Head of caudate nucleus (tissue), 42 donors: ENCODE results near the gene FERD3L.

Source experiments
- DNase-seq, 42 donors: peaks; one replicate each; pipeline versions ENCODE4 v3.0.0 to v3.0.0-alpha.2; 2020 to 2021; ENCODE audit warnings: mixed read lengths in 7 of 42
- intact Hi-C: fragments of 100-400 bp; cut with DNase I; formaldehyde crosslinking; loops from one replicate; pipeline ENCODE4 v1.15.0; 2022

Gene FERD3L

GRCh38 chr7:19106241-19107080, 38.8 kb downstream of the FERD3L start:
- intact Hi-C loops, result no loop called here
- DNase-seq, result no peak

- DNase-seq, result no peak
- intact Hi-C loops, result no loop called here
These were observed 39.7 kb downstream of the FERD3L start for GRCh38 chr7:19105546-19105945.

- intact Hi-C loops, result no loop called here
- no peak for DNase-seq
These were observed 40.4 kb downstream of the FERD3L start for GRCh38 chr7:19104811-19105210.

- no peak for DNase-seq
- intact Hi-C loops, result no loop called here
These were observed 42.3 kb downstream of the FERD3L start for GRCh38 chr7:19102884-19103283.

- intact Hi-C loops, result no loop called here
- DNase-seq, result no peak
These were observed 43.3 kb downstream of the FERD3L start for GRCh38 chr7:19101909-19102308.

GRCh38 chr7:19101472-19101871, 43.7 kb downstream of the FERD3L start:
- intact Hi-C loops, result no loop called here
- DNase-seq, result no peak

- intact Hi-C loops, result no loop called here
- no peak for DNase-seq
These were observed 45.3 kb downstream of the FERD3L start for GRCh38 chr7:19099924-19100323.

- no peak for DNase-seq
- intact Hi-C loops, result no loop called here
These were observed 46.0 kb downstream of the FERD3L start for GRCh38 chr7:19099194-19099593.

GRCh38 chr7:19098510-19098909, 46.7 kb downstream of the FERD3L start:
- intact Hi-C loops, result no loop called here
- no peak for DNase-seq

GRCh38 chr7:19097165-19098055, 47.8 kb downstream of the FERD3L start:
- no peak for DNase-seq
- intact Hi-C loops, result no loop called here

GRCh38 chr7:19095353-19095860, 49.8 kb downstream of the FERD3L start:
- no peak for DNase-seq
- intact Hi-C loops, result no loop called here
